Liver (tissue), 3 donors: ENCODE results near the gene CDH13.

ENCODE experiments used
- FOXA1 ChIP-seq: IDR thresholded peaks from 2 replicates; pipeline ENCODE4 v1.6.1; 2016; ENCODE audit warnings: antibody characterized with exemption
- GABPA ChIP-seq, 2 donors: IDR thresholded peaks in 1 of 2; conservative IDR thresholded peaks in 1 of 2; 2 replicates each; pipeline ENCODE4 v1.6.1; 2016; ENCODE audit warnings: antibody characterized with exemption in 2 of 2, mild to moderate bottlenecking in 1 of 2, moderate library complexity in 1 of 2
- TAF1 ChIP-seq: conservative IDR thresholded peaks from 2 replicates; pipeline ENCODE4 v1.6.1; 2016; ENCODE audit warnings: antibody characterized with exemption, mild to moderate bottlenecking
- TF ChIP-seq, protein P1 (sequence below): fragments of 150-350 bp; IDR thresholded peaks from 2 replicates; pipeline ENCODE4 v1.5.1; 2017; ENCODE audit warnings: improper control_type of control experiment, low read depth, low read length; ENCODE audit not compliant: missing input control
- TF ChIP-seq, protein P2 (sequence below): IDR thresholded peaks from 2 replicates; pipeline ENCODE4 v1.6.1; 2016; ENCODE audit warnings: antibody characterized with exemption, mild to moderate bottlenecking
- donor health status: healthy.
- donor health status: healthy.

GRCh38 chr16:83004868-83005652 lies 378.3 kb downstream of the CDH13 start:
- TF ChIP-seq, protein P1, sequence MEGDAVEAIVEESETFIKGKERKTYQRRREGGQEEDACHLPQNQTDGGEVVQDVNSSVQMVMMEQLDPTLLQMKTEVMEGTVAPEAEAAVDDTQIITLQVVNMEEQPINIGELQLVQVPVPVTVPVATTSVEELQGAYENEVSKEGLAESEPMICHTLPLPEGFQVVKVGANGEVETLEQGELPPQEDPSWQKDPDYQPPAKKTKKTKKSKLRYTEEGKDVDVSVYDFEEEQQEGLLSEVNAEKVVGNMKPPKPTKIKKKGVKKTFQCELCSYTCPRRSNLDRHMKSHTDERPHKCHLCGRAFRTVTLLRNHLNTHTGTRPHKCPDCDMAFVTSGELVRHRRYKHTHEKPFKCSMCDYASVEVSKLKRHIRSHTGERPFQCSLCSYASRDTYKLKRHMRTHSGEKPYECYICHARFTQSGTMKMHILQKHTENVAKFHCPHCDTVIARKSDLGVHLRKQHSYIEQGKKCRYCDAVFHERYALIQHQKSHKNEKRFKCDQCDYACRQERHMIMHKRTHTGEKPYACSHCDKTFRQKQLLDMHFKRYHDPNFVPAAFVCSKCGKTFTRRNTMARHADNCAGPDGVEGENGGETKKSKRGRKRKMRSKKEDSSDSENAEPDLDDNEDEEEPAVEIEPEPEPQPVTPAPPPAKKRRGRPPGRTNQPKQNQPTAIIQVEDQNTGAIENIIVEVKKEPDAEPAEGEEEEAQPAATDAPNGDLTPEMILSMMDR = no peak
- TF ChIP-seq FOXA1 (no peak), GABPA (IDR thresholded peaks at IDR 0.05 in 1 of 2, conservative IDR thresholded peaks at IDR 0.05 in 1 of 2) (no peak), TAF1 (no peak)
- TF ChIP-seq, protein P2, sequence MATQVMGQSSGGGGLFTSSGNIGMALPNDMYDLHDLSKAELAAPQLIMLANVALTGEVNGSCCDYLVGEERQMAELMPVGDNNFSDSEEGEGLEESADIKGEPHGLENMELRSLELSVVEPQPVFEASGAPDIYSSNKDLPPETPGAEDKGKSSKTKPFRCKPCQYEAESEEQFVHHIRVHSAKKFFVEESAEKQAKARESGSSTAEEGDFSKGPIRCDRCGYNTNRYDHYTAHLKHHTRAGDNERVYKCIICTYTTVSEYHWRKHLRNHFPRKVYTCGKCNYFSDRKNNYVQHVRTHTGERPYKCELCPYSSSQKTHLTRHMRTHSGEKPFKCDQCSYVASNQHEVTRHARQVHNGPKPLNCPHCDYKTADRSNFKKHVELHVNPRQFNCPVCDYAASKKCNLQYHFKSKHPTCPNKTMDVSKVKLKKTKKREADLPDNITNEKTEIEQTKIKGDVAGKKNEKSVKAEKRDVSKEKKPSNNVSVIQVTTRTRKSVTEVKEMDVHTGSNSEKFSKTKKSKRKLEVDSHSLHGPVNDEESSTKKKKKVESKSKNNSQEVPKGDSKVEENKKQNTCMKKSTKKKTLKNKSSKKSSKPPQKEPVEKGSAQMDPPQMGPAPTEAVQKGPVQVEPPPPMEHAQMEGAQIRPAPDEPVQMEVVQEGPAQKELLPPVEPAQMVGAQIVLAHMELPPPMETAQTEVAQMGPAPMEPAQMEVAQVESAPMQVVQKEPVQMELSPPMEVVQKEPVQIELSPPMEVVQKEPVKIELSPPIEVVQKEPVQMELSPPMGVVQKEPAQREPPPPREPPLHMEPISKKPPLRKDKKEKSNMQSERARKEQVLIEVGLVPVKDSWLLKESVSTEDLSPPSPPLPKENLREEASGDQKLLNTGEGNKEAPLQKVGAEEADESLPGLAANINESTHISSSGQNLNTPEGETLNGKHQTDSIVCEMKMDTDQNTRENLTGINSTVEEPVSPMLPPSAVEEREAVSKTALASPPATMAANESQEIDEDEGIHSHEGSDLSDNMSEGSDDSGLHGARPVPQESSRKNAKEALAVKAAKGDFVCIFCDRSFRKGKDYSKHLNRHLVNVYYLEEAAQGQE = no peak
